Hematopoietic multipotent progenitor cell treated with erythropoietin and hydrocortisone succinate and interleukin-3 and kit ligand, for 4 days (in vitro differentiated cells): ENCODE results near the gene CLDND2.
"Not testable (repeated sequence)": the region's sequence is repeated elsewhere in the genome, so short reads cannot be mapped to it uniquely, and the experiment has no call there.

Experiments used
- DNase-seq: peaks from one replicate; pipeline ENCODE4 v3.0.0-alpha.2; 2015

CLDND2 gene

GRCh38 chr19:51368366-51369282, at the start of gene CLDND2:
CLDND2 (minus strand) TSS chr19:51369003; CDS start chr19:51368577, 426 bp downstream.
- DNase-seq: peak; percentile 68

- peak; percentile 64 for DNase-seq
Observed at GRCh38 chr19:51417810-51418157, 49.0 kb upstream of the CLDND2 start.

GRCh38 chr19:51417107-51417809, 48.5 kb upstream of the CLDND2 start, which contains the start of gene SIGLEC10:
SIGLEC10 (minus strand) TSS chr19:51417642; CDS start chr19:51417581, 61 bp downstream.
- DNase-seq: peak; percentile 93

GRCh38 chr19:51416422-51416821, 47.6 kb upstream of the CLDND2 start:
- DNase-seq: not testable (repeated sequence)

GRCh38 chr19:51415187-51415586, 46.4 kb upstream of the CLDND2 start:
- no peak for DNase-seq

GRCh38 chr19:51410950-51411748, 42.3 kb upstream of the CLDND2 start:
- DNase-seq: no peak

GRCh38 chr19:51407511-51408131, 38.8 kb upstream of the CLDND2 start:
- peak; percentile 73 for DNase-seq

GRCh38 chr19:51402117-51402516, 33.3 kb upstream of the CLDND2 start:
- DNase-seq: no peak

- DNase-seq: peak; percentile 35
Observed at GRCh38 chr19:51399936-51400335, 31.1 kb upstream of the CLDND2 start.

- no peak for DNase-seq
Observed at GRCh38 chr19:51399231-51399630, 30.4 kb upstream of the CLDND2 start.

- DNase-seq: peak; percentile 81
Observed at GRCh38 chr19:51398096-51398704, 29.4 kb upstream of the CLDND2 start.

GRCh38 chr19:51397453-51397852, 28.6 kb upstream of the CLDND2 start:
- not testable (repeated sequence) for DNase-seq

GRCh38 chr19:51396175-51396574, 27.4 kb upstream of the CLDND2 start:
- DNase-seq: no peak

- peak; percentile 100 for DNase-seq
Observed at GRCh38 chr19:51394050-51394836, 25.4 kb upstream of the CLDND2 start.

- no peak for DNase-seq
Observed at GRCh38 chr19:51392701-51393100, 23.9 kb upstream of the CLDND2 start.

- no peak for DNase-seq
Observed at GRCh38 chr19:51391073-51391611, 22.3 kb upstream of the CLDND2 start.

GRCh38 chr19:51389143-51389542, 20.3 kb upstream of the CLDND2 start:
- DNase-seq: no peak

- no peak for DNase-seq
Observed at GRCh38 chr19:51387924-51388389, 19.2 kb upstream of the CLDND2 start, which contains the start of gene LIM2. LIM2 (minus strand) TSS chr19:51387974; CDS start chr19:51387443, 531 bp downstream.

- DNase-seq: no peak
Observed at GRCh38 chr19:51386882-51387520, 18.2 kb upstream of the CLDND2 start.

- DNase-seq: no peak
Observed at GRCh38 chr19:51382004-51382403, 13.2 kb upstream of the CLDND2 start.
